Heart right ventricle (tissue), 16 donors: ENCODE measurements around the gene CAMK1D. TPM values are rescaled to one million over a fixed set of nuclear protein-coding genes. Genes with fewer than 3 reads are reported as not detected.

Experiments
- ATAC-seq, 8 donors: fragments of 200-7000 bp; cut with Tn5 transposase; one replicate each; pipeline ENCODE4 v1.9.1; 2020; ENCODE audit warnings: mild to moderate bottlenecking in 8 of 8, moderate library complexity in 8 of 8, moderate number of reproducible peaks in 1 of 8
- DNase-seq, 2 donors: peaks; one replicate each; pipeline ENCODE4 v3.0.0-alpha.2; 2020
- H3K27ac ChIP-seq, 10 donors: fragments of 200-600 bp; sonication (generic) in 2 of 10; one replicate each; pipeline versions ENCODE4 v1.5.0 to v1.8.0; 2020 to 2022; ENCODE audit warnings: mild to moderate bottlenecking in 3 of 10
- H3K27me3 ChIP-seq, 7 donors: fragments of 200-600 bp; one replicate each; pipeline ENCODE4 v1.8.0; 2021 to 2022; ENCODE audit warnings: mild to moderate bottlenecking in 2 of 7
- H3K36me3 ChIP-seq, 9 donors: fragments of 200-600 bp; sonication (generic) in 1 of 9; one replicate each; pipeline versions ENCODE4 v1.5.0 to v1.8.0; 2020 to 2022; ENCODE audit warnings: mild to moderate bottlenecking in 2 of 9
- H3K4me1 ChIP-seq, 9 donors: fragments of 200-600 bp; sonication (generic) in 1 of 9; one replicate each; pipeline versions ENCODE4 v1.5.0 to v1.8.0; 2020 to 2022; ENCODE audit warnings: mild to moderate bottlenecking in 4 of 9
- H3K4me3 ChIP-seq, 10 donors: fragments of 200-600 bp; sonication (generic) in 2 of 10; one replicate each; pipeline versions ENCODE4 v1.5.0 to v1.8.0; 2020 to 2022; ENCODE audit warnings: mild to moderate bottlenecking in 7 of 10, moderate library complexity in 2 of 10
- H3K9me3 ChIP-seq, 11 donors: fragments of 200-600 bp in 10 of 11; sonication (generic) in 2 of 11; one replicate each; pipeline versions ENCODE4 v1.5.0 to v1.8.0; 2013 to 2022; ENCODE audit warnings: mild to moderate bottlenecking in 2 of 11, control low read depth in 1 of 11, moderate library complexity in 1 of 11
- WGBS, 2 donors: extraction: QIAGEN DNeasy Blood & Tissue Kit; methylation state at CpG; one replicate each; pipeline ENCODE4 v1.1.7; 2013; ENCODE audit warnings: inconsistent platforms in 1 of 2; 5-methylcytosine and 5-hydroxymethylcytosine counted together
- intact Hi-C, 10 donors: fragments of 100-400 bp; cut with DNase I; formaldehyde crosslinking; loops; one replicate each; pipeline versions ENCODE4 v1.11.1 to v1.14.2; 2022
- polyA plus RNA-seq, 2 donors: library from polyadenylated mRNA; stranded (reverse); fragments of 200-250 nt; gene quantifications; one replicate each; pipeline ENCODE4 v1.2.3, GENCODE V29; 2013
- total RNA-seq, 10 donors: library from RNA; stranded (reverse); fragmentation: NEBNext Ultra II Directional in 3 of 10; extraction: Animal tissue kit (Norgen Biotek cat#: 25700) in 3 of 10; gene quantifications; one replicate each; pipeline versions ENCODE4 v1.2.1 to v1.2.4, GENCODE V29; 2021 to 2023
- TF ChIP-seq, protein P1 (sequence below), 9 donors: fragments of 200-600 bp; sonication (generic) in 2 of 9; IDR thresholded peaks; one replicate each; pipeline versions ENCODE4 v1.5.0 to v1.8.0; 2021 to 2022; ENCODE audit warnings: antibody characterized with exemption in 9 of 9, mild to moderate bottlenecking in 5 of 9, moderate library complexity in 1 of 9
- donor health status: Arrhythmogenic right ventricular cardiomyopathy.
- donor health status: ischemic (EF 13 %, LVEDD 7.1; RV severe dilation, severe dysfunction).
- donor health status: healthy with polysubstance abuse.
- donor health status: DM: no; HTN: yes; CAD: no.
- donor health status: DM: no; HTN: no; CAD: no.
- donor health status: ischemic (EF 25% LVEDD 6.9; RV normal size, moderate dysfunction).
- donor health status: ischemic (EF 25% LVEDD 5.7; RV mildly dilated, moderate dysfunction).
- donor health status: healthy.
- donor health status: DM: yes; HTN: yes; CAD: no.
- donor health status: Ischemic cardiomyopathy.
- donor health status: ischemic (EF 35%, LVEDD 5.7; RV mildly dilated, moderate dysfunction).
- donor health status: nonischemic (EF 11% LVEDD 7.7; RV severe dilation, severe dysfunction).
- donor health status: DM: yes; HTN: yes; CAD: no.
- donor health status: PGD.
- donor health status: ischemic (EF 29% LVEDD 5.4; RV normal size, mild dysfunction).
- donor health status: nonischemic (EF 23%, LVEDD 6.1; RV moderate dilation, normal function).

CAMK1D gene
- total and polyA plus RNA-seq, 12 donors = 1.3 to 17.7 (median 2.6) TPM

DNA sequence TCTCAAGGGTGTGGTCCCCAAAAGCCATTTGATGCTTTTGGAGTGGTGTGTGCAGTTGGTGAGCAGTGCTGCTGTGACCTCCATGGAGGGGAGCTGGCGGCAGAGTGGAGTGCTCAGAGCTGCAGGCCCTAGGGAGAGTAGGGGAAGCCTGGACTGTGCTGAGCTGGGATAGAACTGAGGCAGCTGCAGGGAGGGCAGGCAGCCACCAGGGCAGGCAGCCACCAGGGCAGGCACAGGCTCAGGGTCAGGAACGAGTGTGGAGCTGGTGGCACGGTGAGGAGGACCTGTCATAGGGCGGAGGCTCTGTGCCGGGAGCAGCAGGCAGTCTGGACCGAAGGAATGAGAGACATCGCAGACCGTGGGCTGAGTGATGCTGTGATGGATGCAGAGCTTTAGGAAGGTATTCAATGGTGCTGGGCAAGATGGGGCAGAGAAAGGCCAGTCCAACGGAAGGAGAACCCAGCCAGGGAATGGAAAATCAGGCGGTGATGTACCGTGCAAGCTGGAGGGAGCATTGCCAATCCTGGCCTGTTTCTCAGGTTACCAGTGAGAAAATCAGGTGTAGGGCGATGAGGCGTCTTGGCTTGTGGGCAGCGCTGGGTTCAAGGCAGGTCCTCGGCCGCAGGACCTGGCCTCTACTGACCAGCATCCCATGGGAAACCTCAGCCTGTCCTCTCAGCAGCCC is 152.6 kb downstream of the CAMK1D start:
- no peaks in the 10 kb centered on the region for H3K9me3 ChIP-seq
- no peaks in the 10 kb centered on the region for H3K36me3 ChIP-seq
- ATAC-seq (peak in 7 of 8 donors; percentile 47 to 71 (median 64)), DNase-seq (peak in 1 of 2 donors; percentile 28)
- intact Hi-C loops = no loop called here
- H3K27me3 ChIP-seq = no peaks in the 10 kb centered on the region
- peak overlapping the region in 1 of 10 donors; percentile 17 for H3K27ac ChIP-seq
- TF ChIP-seq, protein P1, sequence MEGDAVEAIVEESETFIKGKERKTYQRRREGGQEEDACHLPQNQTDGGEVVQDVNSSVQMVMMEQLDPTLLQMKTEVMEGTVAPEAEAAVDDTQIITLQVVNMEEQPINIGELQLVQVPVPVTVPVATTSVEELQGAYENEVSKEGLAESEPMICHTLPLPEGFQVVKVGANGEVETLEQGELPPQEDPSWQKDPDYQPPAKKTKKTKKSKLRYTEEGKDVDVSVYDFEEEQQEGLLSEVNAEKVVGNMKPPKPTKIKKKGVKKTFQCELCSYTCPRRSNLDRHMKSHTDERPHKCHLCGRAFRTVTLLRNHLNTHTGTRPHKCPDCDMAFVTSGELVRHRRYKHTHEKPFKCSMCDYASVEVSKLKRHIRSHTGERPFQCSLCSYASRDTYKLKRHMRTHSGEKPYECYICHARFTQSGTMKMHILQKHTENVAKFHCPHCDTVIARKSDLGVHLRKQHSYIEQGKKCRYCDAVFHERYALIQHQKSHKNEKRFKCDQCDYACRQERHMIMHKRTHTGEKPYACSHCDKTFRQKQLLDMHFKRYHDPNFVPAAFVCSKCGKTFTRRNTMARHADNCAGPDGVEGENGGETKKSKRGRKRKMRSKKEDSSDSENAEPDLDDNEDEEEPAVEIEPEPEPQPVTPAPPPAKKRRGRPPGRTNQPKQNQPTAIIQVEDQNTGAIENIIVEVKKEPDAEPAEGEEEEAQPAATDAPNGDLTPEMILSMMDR (IDR thresholded peaks at IDR 0.05) = no peak
- no peak overlapping the region for H3K4me3 ChIP-seq
- WGBS, 2 donors = 73 to 81% methylated on average over 16 of the region's 16 CpGs
- H3K4me1 ChIP-seq = peaks cover 3 to 40% (median 19%) of the 10 kb centered on the region in 9 donors

DNA sequence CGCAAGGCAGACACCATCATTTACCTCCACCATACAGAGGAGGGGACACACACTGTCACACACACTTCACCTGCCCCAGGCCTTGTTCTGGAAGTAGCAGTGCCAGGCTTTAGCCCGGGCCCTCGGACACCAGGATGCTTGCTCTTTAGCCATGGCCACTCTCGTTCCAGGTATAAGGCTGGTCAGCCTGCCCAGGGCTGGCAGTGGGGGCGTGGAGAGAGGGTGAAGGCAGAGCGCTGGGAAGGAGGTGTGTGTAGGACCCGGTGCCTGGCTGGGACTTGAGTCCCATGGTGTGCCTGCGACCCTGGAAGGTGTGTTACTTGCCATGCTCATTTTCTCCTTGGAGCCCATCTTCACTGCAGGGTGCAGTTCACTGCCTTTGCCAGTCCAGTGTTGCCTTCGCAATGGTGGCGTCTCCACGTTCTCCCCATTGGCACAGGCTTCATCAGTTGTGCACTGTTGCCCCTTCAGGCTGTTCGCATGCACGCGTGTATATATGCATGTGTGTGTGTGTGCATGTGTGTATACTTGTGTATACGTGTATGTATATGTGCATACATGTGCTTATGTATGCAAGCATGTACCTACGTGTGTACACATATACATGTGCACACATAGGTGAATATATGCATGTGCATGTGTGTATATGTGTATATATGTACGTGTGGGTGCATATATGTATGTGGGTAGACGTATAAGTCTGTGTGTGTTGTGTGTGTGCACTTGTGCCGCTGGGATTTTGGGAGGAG is 153.4 kb downstream of the CAMK1D start:
- H3K4me1 ChIP-seq = peaks cover 3 to 46% (median 19%) of the 10 kb centered on the region in 9 donors
- intact Hi-C loops = no loop called here
- H3K9me3 ChIP-seq = no peaks in the 10 kb centered on the region
- H3K27ac ChIP-seq = no peak overlapping the region
- ATAC-seq = no peak
- no peaks in the 10 kb centered on the region for H3K36me3 ChIP-seq
- DNase-seq = no peak
- H3K27me3 ChIP-seq = no peaks in the 10 kb centered on the region
- TF ChIP-seq, protein P1 (IDR thresholded peaks at IDR 0.05) = no peak
- H3K4me3 ChIP-seq = no peak overlapping the region
- 96% methylated on average over 19 of the region's 19 CpGs for WGBS, 2 donors

DNA sequence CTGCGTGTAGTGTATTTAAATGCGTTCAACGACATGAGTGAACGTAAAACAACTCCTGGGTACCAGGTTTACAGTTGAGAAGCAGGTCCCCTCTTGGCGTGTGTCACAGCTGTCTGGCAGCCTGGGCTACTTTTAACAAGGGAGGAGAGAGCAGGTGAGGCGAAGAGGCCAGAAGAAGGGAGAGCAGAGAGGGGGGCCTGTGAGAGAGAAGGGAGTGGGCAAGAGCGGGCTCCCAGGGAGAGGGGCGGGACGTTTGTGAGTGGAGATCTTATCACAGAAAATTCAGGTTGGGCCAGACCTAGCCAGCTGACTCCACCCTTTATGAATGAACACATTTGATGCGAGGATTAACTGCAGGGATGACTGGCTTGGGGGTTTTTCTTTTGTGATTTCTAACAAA is 154.0 kb downstream of the CAMK1D start:
- no peak for DNase-seq
- no peak overlapping the region for H3K4me3 ChIP-seq
- no peaks in the 10 kb centered on the region for H3K36me3 ChIP-seq
- TF ChIP-seq, protein P1 (IDR thresholded peaks at IDR 0.05) = no peak
- no peak for ATAC-seq
- 88% methylated on average over 10 of the region's 10 CpGs for WGBS, 2 donors
- intact Hi-C loops = no loop called here
- no peaks in the 10 kb centered on the region for H3K9me3 ChIP-seq
- H3K27me3 ChIP-seq = no peaks in the 10 kb centered on the region
- H3K4me1 ChIP-seq = peaks cover 3 to 50% (median 19%) of the 10 kb centered on the region in 9 donors
- H3K27ac ChIP-seq = no peak overlapping the region

DNA sequence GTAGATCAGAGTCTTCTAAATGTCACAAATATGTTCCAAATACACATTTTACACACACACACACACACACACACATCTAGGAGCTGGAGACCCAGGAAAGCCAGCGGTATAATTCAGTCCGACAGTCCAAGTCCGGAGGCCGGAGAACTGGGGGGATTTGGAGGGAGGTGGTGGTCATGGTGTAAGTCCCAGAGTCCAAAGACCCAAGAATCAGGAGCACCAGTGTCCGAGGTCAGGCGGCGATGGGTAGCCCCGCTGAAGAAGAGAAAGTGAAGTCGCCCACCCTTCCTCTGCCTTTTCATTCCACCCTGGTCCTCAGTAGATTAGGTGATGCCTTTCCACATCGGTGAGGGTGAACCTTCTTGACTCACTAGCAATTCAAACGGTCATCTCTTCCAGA is 154.8 kb downstream of the CAMK1D start:
- Histone ChIP-seq H3K36me3 (no peaks in the 10 kb centered on the region), H3K4me3 (no peak overlapping the region), H3K27me3 (no peaks in the 10 kb centered on the region), H3K9me3 (no peaks in the 10 kb centered on the region), H3K4me1 (peaks cover 3 to 41% (median 19%) of the 10 kb centered on the region in 9 donors), H3K27ac (no peak overlapping the region)
- no peak for ATAC-seq
- WGBS, 2 donors = 92 to 96% methylated on average over 11 of the region's 11 CpGs
- TF ChIP-seq, protein P1 (IDR thresholded peaks at IDR 0.05) = no peak
- intact Hi-C loops = no loop called here
- no peak for DNase-seq
